ENCODE results near the gene SMARCB1.

- TF ChIP-seq CTCF (conservative IDR thresholded peaks at IDR 0.05 in 1 of 2, IDR thresholded peaks at IDR 0.05 in 1 of 2; ENCODE audit: low read depth in 1 of 2, low read length in 2 of 2) (no peak), EZH2 (IDR thresholded peaks at IDR 0.05; ENCODE audit: low read length, missing control alignments) (no peak)
Measured at GRCh38 chr22:23868580-23868979, 81.8 kb downstream of the SMARCB1 start.

Data from fibroblast of lung (primary cell).